HCT116 (cell line): ENCODE measurements around the gene LRP1. TPM values are rescaled to one million over a fixed set of nuclear protein-coding genes. Genes with fewer than 3 reads are reported as not detected.

ENCODE experiments used
- ATAC-seq: fragments of 200-7000 bp; cut with Tn5 transposase; 2 replicates; pipeline ENCODE4 v1.9.1; 2020; ENCODE audit warnings: mild to moderate bottlenecking, moderate library complexity
- BruUV-seq: library from RNA; stranded (reverse); fragments of 400-500 nt; replicated peaks from 2 replicates; lab custom pipeline; 2021; lab: Mats Ljungman, UMichigan
- CTCF ChIA-PET: fragments of 300-600 bp; sonication (Branson Sonifier 250); formaldehyde crosslinking; loops from one replicate; lab custom pipeline; 2021; ENCODE audit warnings: antibody characterized with exemption; lab: Charles Lee
- POLR2A ChIA-PET: fragments of 300-600, 350-600 bp; sonication (Branson Sonifier 250); formaldehyde crosslinking; loops from one replicate; lab custom pipeline; 2021; ENCODE audit warnings: antibody characterized with exemption; lab: Charles Lee
- RAD21 ChIA-PET, 2 experiments: fragments of 300-600 bp; sonication (Branson Sonifier 250); formaldehyde crosslinking; loops; one replicate each; lab custom pipeline; 2023; ENCODE audit warnings: low total read pairs in 2 of 2; ENCODE audit not compliant: uncharacterized antibody in 2 of 2, unreplicated experiment in 2 of 2, low non-redundant PET in 1 of 2; lab: Charles Lee
- DNase-seq: peaks from one replicate; pipeline ENCODE4 v3.0.0-alpha.2; 2010; ENCODE audit warnings: low read depth, low spot score
- H2AFZ ChIP-seq: fragments of 200-600 bp; shearing (Covaris generic), sonication (generic); 2 replicates; pipeline ENCODE4 v1.6.1; 2017; ENCODE audit warnings: low read depth, mixed run types, mixed read lengths, antibody characterized with exemption, low read length; ENCODE audit not compliant: poor library complexity, severe bottlenecking
- H3K27ac ChIP-seq: 2 replicates; pipeline ENCODE4 v1.5.1; 2012; ENCODE audit warnings: low read depth, low read length
- H3K27me3 ChIP-seq: fragments of 200-600 bp; sonication (generic); 2 replicates; pipeline ENCODE4 v1.6.1; 2016; ENCODE audit warnings: mixed run types, low read length, mixed read lengths; ENCODE audit not compliant: insufficient read depth
- H3K36me3 ChIP-seq, 2 experiments: fragments of 200-500 bp in 1 of 2; fragments of 200-600 bp in 1 of 2; sonication (Bioruptor generic) in 1 of 2; sonication (generic) in 1 of 2; 2 replicates each; pipeline versions ENCODE4 v1.5.1 to v1.6.1; 2014 to 2016; ENCODE audit warnings: low read length in 2 of 2, inconsistent platforms in 1 of 2, mixed read lengths in 1 of 2, mixed run types in 1 of 2; ENCODE audit not compliant: insufficient read depth in 2 of 2, control insufficient read depth in 1 of 2
- H3K4me1 ChIP-seq, 2 experiments: fragments of 200-600 bp in 1 of 2; sonication (generic) in 1 of 2; 2 replicates each; pipeline versions ENCODE4 v1.5.1 to v1.6.1; 2012 to 2017; ENCODE audit warnings: low read length in 2 of 2, inconsistent platforms in 1 of 2, mild to moderate bottlenecking in 1 of 2, mixed read lengths in 1 of 2, mixed run types in 1 of 2, moderate library complexity in 1 of 2; ENCODE audit not compliant: insufficient read depth in 2 of 2, control insufficient read depth in 1 of 2
- H3K4me2 ChIP-seq: fragments of 200-600 bp; sonication (generic); 2 replicates; pipeline ENCODE4 v1.6.1; 2017; ENCODE audit warnings: mixed run types, low read length, mixed read lengths
- H3K4me3 ChIP-seq, 2 experiments: fragments of 200-600 bp in 1 of 2; sonication (generic) in 1 of 2; replicated peaks in 1 of 2; 2 replicates each; pipeline ENCODE4 v1.5.1; 2011 to 2016; ENCODE audit warnings: low read length in 2 of 2, control low read depth in 1 of 2, low read depth in 1 of 2, mild to moderate bottlenecking in 1 of 2, mixed read lengths in 1 of 2, mixed run types in 1 of 2
- H3K79me2 ChIP-seq: fragments of 200-600 bp; sonication (generic); 2 replicates; pipeline ENCODE4 v1.6.1; 2017; ENCODE audit warnings: mild to moderate bottlenecking, mixed run types, low read length, moderate library complexity, mixed read lengths; ENCODE audit not compliant: insufficient read depth
- H3K9ac ChIP-seq: fragments of 200-600 bp; sonication (generic); 2 replicates; pipeline ENCODE4 v1.6.1; 2016; ENCODE audit warnings: low read length, mixed read lengths
- H3K9me2 ChIP-seq: fragments of 200-600 bp; sonication (generic), shearing (Covaris generic); 2 replicates; pipeline ENCODE4 v1.6.1; 2017; ENCODE audit warnings: mixed run types, mild to moderate bottlenecking, moderate library complexity; ENCODE audit not compliant: insufficient read depth
- H3K9me3 ChIP-seq, 2 experiments: fragments of 200-500 bp in 1 of 2; fragments of 200-600 bp in 1 of 2; sonication (Bioruptor generic) in 1 of 2; sonication (generic) in 1 of 2; 2 replicates each; pipeline ENCODE4 v1.6.1; 2014 to 2017; ENCODE audit warnings: low read length in 2 of 2, mixed read lengths in 2 of 2, inconsistent platforms in 1 of 2, low read depth in 1 of 2, mild to moderate bottlenecking in 1 of 2, mixed run types in 1 of 2, moderate library complexity in 1 of 2; ENCODE audit not compliant: control insufficient read depth in 1 of 2, insufficient read depth in 1 of 2
- H4K20me1 ChIP-seq: fragments of 200-600 bp; sonication (generic), shearing (Covaris generic); 2 replicates; pipeline ENCODE4 v1.6.1; 2017; ENCODE audit warnings: mixed run types, mild to moderate bottlenecking, moderate library complexity; ENCODE audit not compliant: insufficient read depth
- CBX3 ChIP-seq: IDR thresholded peaks from 2 replicates; pipeline ENCODE4 v1.6.1; 2012; ENCODE audit warnings: low read depth
- EZH2phosphoT487 ChIP-seq: fragments of 200-600 bp; IDR thresholded peaks from 2 replicates; pipeline ENCODE4 v1.6.1; 2018; ENCODE audit warnings: antibody characterized with exemption, borderline replicate concordance
- FOSL1 ChIP-seq: IDR thresholded peaks from 2 replicates; pipeline ENCODE4 v1.6.1; 2012; ENCODE audit warnings: low read depth
- JUND ChIP-seq: IDR thresholded peaks from 2 replicates; pipeline ENCODE4 v1.6.1; 2012
- POLR2AphosphoS5 ChIP-seq: IDR thresholded peaks from 2 replicates; pipeline ENCODE4 v1.6.1; 2011; ENCODE audit warnings: mild to moderate bottlenecking, low read depth, low read length, moderate library complexity
- SP1 ChIP-seq: IDR thresholded peaks from 2 replicates; pipeline ENCODE4 v1.6.1; 2012; ENCODE audit warnings: low read depth
- intact Hi-C: fragments of 100-400 bp; cut with micrococcal nuclease; formaldehyde crosslinking; loops from 2 replicates; pipeline ENCODE4 v1.10.0; 2022
- total RNA-seq: library from RNA; stranded (reverse); gene quantifications from one replicate; pipeline ENCODE4 v1.2.1, GENCODE V29; 2021; ENCODE audit not compliant: unreplicated experiment
- TF ChIP-seq, protein P1 (sequence below): IDR thresholded peaks from 2 replicates; pipeline ENCODE4 v1.6.1; 2012
- TF ChIP-seq, protein P2 (sequence below), 3 experiments: fragments of 200-600 bp in 1 of 3; sonication (generic) in 1 of 3; IDR thresholded peaks in 2 of 3; conservative IDR thresholded peaks in 1 of 3; 2 replicates each; pipeline ENCODE4 v1.5.1; 2012 to 2017; ENCODE audit warnings: low read depth in 2 of 3, low read length in 2 of 3, antibody characterized with exemption in 1 of 3, borderline replicate concordance in 1 of 3, control low read depth in 1 of 3, mild to moderate bottlenecking in 1 of 3, mixed read lengths in 1 of 3, mixed run types in 1 of 3, moderate library complexity in 1 of 3; ENCODE audit not compliant: insufficient read depth in 1 of 3

Gene LRP1
- total RNA-seq, 1 experiment from 2014 or later: 12.0 TPM

- TF ChIP-seq POLR2AphosphoS5 (no peak), CBX3 (no peak), SP1 (no peak), EZH2phosphoT487 (no peak)
- H3K9me2 ChIP-seq: no peaks in the 10 kb centered on the region
- ChIA-PET RAD21 (interaction anchor here (1.6 to 2.0 kb wide), 3 partner anchors 19 to 23 kb away, joined by 4 to 8 read pairs (median 4); partner anchors contain the start of gene STAT6 (in 1 of the 2)), POLR2A (interaction anchor here (1.3 to 7.8 kb wide), 3 partner anchors 14 to 24 kb away, joined by 6 to 32 read pairs (median 17); partner anchors contain the start of genes NEMP1 and STAT6), CTCF (interaction anchor here (1.0 to 3.8 kb wide), 7 partner anchors 14 to 35 kb away, joined by 3 to 32 read pairs (median 5); partner anchors contain the start of genes NEMP1 and STAT6)
- intact Hi-C loops: loop anchor here (1.0 kb wide), 1 partner anchor 24 kb away; no protein-coding TSS in a partner anchor
- no peaks in the 10 kb centered on the region for H3K9me3 ChIP-seq
- no peak overlapping the region for H3K9ac ChIP-seq
- peak overlapping the region; percentile 60 for H3K4me2 ChIP-seq
- no peaks in the 10 kb centered on the region for H4K20me1 ChIP-seq
- no peaks in the 10 kb centered on the region for H3K27me3 ChIP-seq
- DNase-seq (no peak), ATAC-seq (no peak)
- no peak overlapping the region for H3K4me3 ChIP-seq
- H3K79me2 ChIP-seq: peaks cover 38% of the 10 kb centered on the region
- peaks cover 47 to 75% of the 10 kb centered on the region in 2 experiments for H3K4me1 ChIP-seq
- BruUV-seq: no TSS peak
- H2AFZ ChIP-seq: no peak overlapping the region
- H3K36me3 ChIP-seq: peaks cover 20 to 35% of the 10 kb centered on the region in 2 experiments; a peak in 3 of 4 replicates
- H3K27ac ChIP-seq: peak overlapping the region; percentile 83
Observed at GRCh38 chr12:57092876-57093414, 35.3 kb upstream of the LRP1 start.

- Histone ChIP-seq H2AFZ (no peak overlapping the region), H3K79me2 (peaks cover 38% of the 10 kb centered on the region), H3K9ac (peak overlapping the region; percentile 49), H3K9me2 (no peaks in the 10 kb centered on the region), H3K4me2 (peak overlapping the region; percentile 60), H3K9me3 (no peaks in the 10 kb centered on the region), H4K20me1 (no peaks in the 10 kb centered on the region), H3K4me3 (no peak overlapping the region), H3K36me3 (peaks cover 20 to 35% of the 10 kb centered on the region in 2 experiments; a peak in 3 of 4 replicates), H3K27me3 (no peaks in the 10 kb centered on the region), H3K4me1 (peaks cover 45 to 69% of the 10 kb centered on the region in 2 experiments), H3K27ac (peak overlapping the region; percentile 83)
- intact Hi-C loops: loop anchor here (1.0 kb wide), 1 partner anchor 24 kb away; no protein-coding TSS in a partner anchor
- RAD21 ChIA-PET: interaction anchor here (1.1 to 2.0 kb wide), 3 partner anchors 18 to 24 kb away, joined by 4 to 8 read pairs (median 4); partner anchors contain the start of gene STAT6 (in 1 of the 2)
- TF ChIP-seq CBX3: no peak
- TF ChIP-seq, protein P1, sequence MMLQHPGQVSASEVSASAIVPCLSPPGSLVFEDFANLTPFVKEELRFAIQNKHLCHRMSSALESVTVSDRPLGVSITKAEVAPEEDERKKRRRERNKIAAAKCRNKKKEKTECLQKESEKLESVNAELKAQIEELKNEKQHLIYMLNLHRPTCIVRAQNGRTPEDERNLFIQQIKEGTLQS: no peak
- TF ChIP-seq POLR2AphosphoS5: no peak
- no peak for TF ChIP-seq JUND
- no peak for TF ChIP-seq FOSL1
- TF ChIP-seq, protein P2, sequence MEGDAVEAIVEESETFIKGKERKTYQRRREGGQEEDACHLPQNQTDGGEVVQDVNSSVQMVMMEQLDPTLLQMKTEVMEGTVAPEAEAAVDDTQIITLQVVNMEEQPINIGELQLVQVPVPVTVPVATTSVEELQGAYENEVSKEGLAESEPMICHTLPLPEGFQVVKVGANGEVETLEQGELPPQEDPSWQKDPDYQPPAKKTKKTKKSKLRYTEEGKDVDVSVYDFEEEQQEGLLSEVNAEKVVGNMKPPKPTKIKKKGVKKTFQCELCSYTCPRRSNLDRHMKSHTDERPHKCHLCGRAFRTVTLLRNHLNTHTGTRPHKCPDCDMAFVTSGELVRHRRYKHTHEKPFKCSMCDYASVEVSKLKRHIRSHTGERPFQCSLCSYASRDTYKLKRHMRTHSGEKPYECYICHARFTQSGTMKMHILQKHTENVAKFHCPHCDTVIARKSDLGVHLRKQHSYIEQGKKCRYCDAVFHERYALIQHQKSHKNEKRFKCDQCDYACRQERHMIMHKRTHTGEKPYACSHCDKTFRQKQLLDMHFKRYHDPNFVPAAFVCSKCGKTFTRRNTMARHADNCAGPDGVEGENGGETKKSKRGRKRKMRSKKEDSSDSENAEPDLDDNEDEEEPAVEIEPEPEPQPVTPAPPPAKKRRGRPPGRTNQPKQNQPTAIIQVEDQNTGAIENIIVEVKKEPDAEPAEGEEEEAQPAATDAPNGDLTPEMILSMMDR (IDR thresholded peaks at IDR 0.05 in 2 of 3, conservative IDR thresholded peaks at IDR 0.05 in 1 of 3; ENCODE audit: borderline replicate concordance in 1 of 3, insufficient read depth in 1 of 3, low read depth in 2 of 3, low read length in 2 of 3): peak in 2 of 3 experiments; percentile 74; a peak in 4 of 6 replicates
- peak; percentile 60 for ATAC-seq
- TSS peak; percentile 75 for BruUV-seq
- POLR2A ChIA-PET: interaction anchor here (0.6 to 7.8 kb wide), 6 partner anchors 11 to 24 kb away, joined by 3 to 32 read pairs (median 5); partner anchors contain the start of genes NEMP1 and STAT6
- DNase-seq: no peak
- CTCF ChIA-PET: interaction anchor here (0.8 to 3.8 kb wide), 7 partner anchors 10 to 34 kb away, joined by 3 to 32 read pairs (median 6); partner anchors contain the start of genes LRP1, NEMP1 and STAT6
Observed at GRCh38 chr12:57093415-57094207, 34.7 kb upstream of the LRP1 start.
